Stromal cell of bone marrow (primary cell): ENCODE data around the gene CFTR.
"Not testable (repeated sequence)": the region's sequence is repeated elsewhere in the genome, so short reads cannot be mapped to it uniquely, and the experiment has no call there.

ENCODE experiments used
- DNase-seq: peaks from one replicate; pipeline ENCODE4 v3.0.0-alpha.2; 2012; ENCODE audit warnings: low read depth

The CFTR gene

DNA sequence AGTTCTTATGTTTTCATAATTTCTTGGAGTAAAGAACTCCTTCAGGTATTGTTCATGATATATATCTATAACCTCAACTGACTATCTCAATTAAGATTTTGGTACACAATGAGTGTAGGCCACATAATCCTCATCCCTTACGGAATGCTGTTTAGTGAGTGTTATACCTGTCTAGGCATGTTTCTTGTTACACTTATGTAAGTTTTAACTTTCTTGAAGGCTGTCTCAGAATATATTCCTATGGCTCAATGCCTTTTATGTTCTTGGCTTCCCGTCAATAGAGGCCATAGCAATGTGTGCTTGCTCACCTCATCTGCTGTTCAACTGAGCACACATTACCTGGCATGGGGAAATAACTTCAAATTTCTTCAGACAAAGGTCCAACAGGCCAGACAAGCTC is 208.3 kb downstream of the CFTR start:
- DNase-seq = no peak

DNA sequence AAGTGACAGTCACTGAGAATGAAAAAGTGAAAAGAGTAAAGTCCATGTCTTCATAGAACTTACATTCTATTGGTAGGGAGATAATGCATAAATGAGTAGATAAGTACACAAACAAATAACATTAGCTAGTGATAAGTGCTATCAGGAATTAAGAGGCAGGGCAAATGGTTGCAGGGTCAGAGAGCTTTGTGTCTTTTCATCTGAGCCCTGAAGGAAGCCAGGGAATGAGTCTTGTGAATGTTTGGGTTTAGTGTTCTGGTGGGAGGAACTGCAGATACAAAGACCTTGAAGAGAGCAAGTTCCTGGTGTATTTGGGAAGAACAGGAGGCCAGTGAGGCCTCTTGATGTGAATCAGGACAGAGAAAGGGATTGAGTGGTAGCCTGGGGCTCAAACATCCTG is 209.6 kb downstream of the CFTR start:
- no peak for DNase-seq

DNA sequence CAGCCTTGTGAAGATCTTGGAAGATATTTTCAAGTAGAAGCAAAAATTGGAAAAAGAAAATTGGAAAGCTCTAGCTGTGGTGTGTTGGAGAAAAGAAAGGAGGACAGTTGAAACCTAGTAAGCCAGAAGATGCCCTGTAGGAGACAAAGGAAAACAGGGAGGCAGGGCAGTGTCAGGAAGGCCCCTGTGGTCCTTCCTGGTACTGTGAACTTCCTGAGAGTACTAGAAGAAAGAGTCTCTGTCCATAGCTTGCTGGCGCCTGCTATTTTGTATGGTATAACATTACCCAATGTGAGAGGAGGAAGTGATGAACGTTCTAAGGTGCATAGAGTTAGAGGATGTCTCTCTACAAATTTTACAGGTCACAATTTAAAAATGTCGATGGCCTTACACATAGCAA is 210.3 kb downstream of the CFTR start:
- DNase-seq = no peak

DNA sequence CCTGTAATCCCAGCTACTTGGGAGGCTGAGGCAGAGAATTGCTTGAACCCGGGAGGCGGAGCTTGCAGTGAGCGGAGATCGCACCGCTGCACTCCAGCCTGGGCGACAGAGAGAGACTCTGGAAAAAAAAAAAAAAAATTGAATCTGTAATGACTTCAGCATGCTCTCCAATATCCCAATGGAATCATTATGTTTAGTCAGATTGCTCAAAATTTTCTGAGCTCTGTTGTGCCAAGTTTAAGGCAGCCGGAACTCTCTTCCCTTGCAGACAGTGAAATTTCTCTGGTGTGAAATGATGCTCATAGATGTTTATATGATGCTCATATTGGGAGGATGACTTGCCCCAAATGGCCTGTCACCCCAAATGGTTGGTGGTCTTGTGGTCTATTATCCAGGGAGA is 212.5 kb downstream of the CFTR start:
- no peak for DNase-seq

DNA sequence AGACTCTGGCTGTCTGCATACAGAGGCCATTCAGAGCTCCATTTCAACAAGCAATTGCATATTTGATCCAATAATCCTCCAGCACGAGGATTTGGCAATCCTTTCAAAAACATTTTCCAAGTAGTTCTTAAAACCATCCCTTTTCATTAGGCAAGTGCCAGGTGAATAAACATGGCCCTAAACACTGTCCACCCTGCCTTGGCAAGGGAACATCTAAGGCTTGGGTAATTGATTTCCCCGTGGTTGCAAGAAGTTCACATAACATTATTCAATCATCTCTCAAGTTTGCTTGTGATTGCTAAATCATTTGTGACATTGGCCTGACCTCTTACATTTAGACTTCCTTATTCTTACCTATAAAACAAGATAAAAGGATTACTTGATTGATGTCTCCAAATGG is 218.2 kb downstream of the CFTR start:
- no peak for DNase-seq

DNA sequence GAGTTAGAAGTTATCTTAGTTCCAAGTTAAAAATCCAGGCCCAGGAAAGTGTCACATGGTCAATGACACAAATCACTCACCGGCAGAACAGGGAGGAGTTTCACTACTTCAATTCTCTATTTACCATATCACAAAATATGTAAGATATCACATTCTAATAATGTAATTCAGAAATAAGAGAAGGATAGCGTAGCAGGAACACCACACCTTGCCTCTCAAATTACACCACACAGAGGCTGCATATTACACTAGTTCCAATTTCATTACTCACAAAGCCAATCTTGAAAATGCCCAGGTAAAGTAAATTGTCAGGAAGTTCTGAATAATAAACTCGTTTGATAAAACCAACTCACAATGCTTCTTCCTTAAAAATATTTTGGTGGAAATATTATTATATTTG is 224.2 kb downstream of the CFTR start:
- DNase-seq = no peak

DNA sequence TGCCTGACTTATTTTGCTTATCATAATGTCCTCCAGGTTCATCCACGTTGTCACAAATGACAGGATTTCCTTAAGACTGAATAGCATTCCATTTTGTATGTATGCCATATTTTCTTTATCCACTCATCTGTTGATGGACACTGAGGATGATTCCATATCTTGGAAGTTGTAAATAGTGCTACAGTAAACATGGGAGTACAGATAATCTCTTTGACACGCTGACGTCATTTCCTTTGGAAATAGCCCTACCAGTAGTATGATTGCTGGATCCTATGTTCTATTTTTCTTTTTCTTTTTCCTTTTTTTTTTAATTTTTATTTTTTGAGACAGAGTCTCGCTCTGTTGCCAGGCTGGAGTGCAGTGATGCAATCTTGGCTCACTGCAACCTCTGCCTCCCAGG is 225.8 kb downstream of the CFTR start:
- no peak for DNase-seq

DNA sequence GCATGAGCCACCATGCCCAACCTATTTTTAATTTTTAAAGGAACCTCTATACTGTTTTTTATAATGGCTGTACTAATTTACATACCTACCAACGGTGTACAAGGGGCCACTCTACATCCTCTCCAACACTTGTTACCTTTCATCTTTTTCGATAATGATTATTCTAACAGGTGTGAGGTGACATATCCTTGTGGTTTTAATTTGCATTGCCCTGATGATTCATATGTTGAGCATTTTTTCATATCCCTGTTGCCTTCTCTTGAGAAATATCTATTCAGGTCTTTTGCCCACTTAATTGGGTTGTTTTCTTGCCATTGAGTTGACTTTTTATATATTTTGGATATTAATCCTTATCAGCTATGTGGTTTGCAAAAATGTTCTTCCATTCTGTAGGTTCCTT is 226.4 kb downstream of the CFTR start:
- no peak for DNase-seq

DNA sequence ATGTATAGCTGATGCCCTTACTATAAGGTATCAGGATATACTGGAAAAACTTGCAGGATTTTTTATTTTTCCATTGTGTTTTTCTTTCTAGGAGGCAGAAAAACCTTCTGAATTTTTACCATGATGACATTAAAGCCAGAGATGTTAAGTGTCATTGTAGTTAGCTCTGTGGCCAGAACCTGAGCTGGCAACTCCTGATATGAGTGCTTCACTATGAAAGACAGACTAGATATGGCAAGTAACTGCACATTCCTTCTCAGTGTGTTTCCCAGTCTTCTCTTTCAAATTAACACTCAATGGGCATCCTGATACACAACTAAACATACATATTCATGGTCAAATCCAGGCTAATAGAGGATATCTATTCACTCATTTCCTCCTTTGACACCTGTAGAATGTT is 227.3 kb downstream of the CFTR start:
- no peak for DNase-seq

DNA sequence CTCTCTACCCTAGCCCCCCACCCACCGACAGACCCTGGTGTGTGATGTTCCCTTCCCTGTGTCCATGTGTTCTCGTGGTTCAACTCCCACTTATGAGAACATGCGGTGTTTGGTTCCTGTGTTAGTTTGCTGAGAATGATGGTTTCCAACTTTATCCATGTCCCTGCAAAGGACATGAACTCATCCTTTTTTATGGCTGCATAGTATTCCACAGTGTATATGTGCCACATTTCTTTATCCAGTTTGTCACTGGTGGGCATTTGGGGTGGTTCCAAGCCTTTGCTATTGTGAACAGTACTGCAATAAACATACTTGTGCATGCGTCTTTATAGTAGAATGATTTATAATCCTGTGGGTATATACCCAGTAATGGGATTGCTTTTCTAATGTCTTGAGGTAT is 228.3 kb downstream of the CFTR start:
- not testable (repeated sequence) for DNase-seq

DNA sequence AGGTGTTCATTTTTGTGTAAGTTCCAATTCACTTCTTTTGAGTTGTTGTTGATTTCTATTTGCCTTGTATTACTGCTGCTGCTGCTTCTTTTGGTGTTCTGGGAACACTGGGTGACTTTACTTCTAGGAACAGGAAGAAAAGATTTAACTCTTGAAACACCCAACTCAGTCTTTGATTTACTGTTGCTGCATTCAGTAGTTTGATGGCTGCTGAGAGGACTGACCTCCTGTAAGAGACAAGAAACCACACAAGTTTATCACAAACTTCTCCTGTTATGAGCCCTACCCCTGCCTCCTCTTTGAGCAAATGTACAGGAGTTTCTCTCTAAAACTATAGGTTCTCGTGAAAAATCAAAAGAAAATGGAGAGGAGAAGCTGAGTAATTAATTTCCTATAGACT is 231.7 kb downstream of the CFTR start:
- DNase-seq = no peak

DNA sequence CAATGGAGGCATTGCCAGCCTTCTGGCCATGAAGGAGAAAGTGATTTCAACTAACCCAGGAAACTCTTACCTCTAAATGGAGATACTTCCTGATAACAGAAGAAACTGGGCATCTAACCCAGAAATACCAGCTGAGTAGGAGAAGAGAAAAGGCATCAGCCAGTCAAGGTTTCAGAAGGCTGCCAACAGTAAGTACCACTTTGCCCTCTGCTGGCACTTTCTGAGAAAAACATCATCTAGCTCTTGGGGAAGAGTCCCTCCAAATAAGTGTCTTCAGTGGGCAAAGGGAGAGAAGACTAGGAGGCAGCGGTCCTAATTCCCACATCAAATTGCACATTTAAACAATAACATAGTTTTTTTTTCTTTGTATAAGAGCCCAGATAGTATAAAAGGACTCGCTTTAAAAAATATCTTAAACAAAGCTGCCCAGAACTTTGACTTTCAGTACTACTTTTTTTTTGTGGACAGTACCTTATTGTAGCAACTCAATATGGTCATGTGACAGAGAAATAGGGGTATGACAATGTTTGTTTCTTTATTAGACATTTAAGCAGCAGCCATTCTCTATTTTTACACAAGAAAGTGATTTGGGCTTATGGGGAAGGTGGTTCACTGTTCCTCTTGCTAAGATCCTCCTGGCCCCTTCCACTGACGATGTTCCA is 236.1 kb downstream of the CFTR start:
- peak; percentile 36 for DNase-seq

DNA sequence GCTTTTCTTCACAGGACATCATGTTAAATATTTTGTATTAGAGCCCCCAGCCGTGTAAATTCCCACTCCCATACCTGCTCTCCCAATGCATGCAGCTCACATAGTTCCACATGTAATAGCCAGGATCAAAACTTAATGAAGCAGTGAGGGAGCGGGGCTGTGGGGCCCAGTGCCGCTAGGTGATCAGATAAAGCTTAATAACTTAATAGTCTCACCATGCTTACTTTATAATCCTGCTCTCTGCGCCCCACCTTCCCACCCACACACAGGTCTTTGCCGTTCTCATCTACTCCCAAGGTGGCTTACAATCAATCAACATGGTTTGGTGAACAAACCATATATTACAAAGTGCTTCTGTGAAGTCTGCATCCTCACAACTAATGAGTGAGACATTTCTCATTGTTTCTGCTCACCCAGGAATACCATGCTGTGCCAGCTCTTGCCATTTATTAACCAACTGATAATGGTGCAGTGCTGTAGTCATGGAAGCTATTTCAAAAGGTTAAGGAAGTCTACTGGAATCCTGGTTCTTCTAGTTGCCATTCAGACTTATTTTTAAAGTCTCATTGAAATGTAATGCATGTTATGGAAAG is 237.0 kb downstream of the CFTR start:
- DNase-seq = no peak

DNA sequence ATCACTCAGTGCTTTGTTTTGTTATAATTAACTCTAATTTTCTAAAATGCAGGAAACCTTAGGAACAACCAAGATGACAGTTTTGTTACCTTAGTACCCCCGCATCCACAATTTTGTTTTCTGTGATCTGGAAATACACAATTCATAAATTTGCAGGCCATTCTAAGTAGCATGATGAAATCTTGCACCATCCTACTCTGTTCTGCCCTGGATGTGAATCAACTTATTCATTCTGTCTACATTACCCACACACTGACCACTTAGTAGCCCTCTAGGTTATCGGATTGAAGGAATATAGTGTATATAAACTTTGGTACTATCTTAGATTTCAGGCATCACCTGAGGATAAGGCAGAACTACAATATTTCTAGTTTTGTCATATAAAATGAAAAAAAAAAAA is 237.5 kb downstream of the CFTR start:
- DNase-seq = no peak
